Activated CD4-positive, alpha-beta T cell treated with anti-CD3 and anti-CD28 coated beads, Interleukin-2, amount 10 ng/mL, durations not matched to agents 7 days and 5 days (primary cell): Measurements from ENCODE around the gene MCTP1. TPM values are rescaled to one million over a fixed set of nuclear protein-coding genes. Genes with fewer than 3 reads are reported as not detected.
"Not testable (repeated sequence)": the region's sequence is repeated elsewhere in the genome, so short reads cannot be mapped to it uniquely, and the experiment has no call there.

Source experiments
- CTCF ChIA-PET: fragments of 350-600 bp; sonication (Branson Sonifier 250); formaldehyde crosslinking; loops from one replicate; lab custom pipeline; 2021; ENCODE audit warnings: antibody characterized with exemption; lab: Charles Lee
- POLR2A ChIA-PET: fragments of 350-600 bp; sonication (Branson Sonifier 250); formaldehyde crosslinking; loops from one replicate; lab custom pipeline; 2021; ENCODE audit warnings: antibody characterized with exemption; lab: Charles Lee
- DNase-seq: peaks from one replicate; pipeline ENCODE4 v3.0.0-alpha.2; 2020
- H3K27ac Mint-ChIP-seq: one replicate; pipeline ENCODE4 v1.8.0; 2021; ENCODE audit warnings: mild to moderate bottlenecking, moderate library complexity, mixed read lengths
- H3K27me3 Mint-ChIP-seq: one replicate; pipeline ENCODE4 v1.8.0; 2021; ENCODE audit warnings: mixed read lengths
- H3K36me3 Mint-ChIP-seq: one replicate; pipeline ENCODE4 v1.8.0; 2021; ENCODE audit warnings: low read depth, mixed read lengths
- H3K4me1 Mint-ChIP-seq: one replicate; pipeline ENCODE4 v1.8.0; 2021; ENCODE audit warnings: mixed read lengths
- H3K4me3 Mint-ChIP-seq: one replicate; pipeline ENCODE4 v1.8.0; 2021; ENCODE audit warnings: mild to moderate bottlenecking, moderate library complexity, mixed read lengths
- H3K9me3 Mint-ChIP-seq: one replicate; pipeline ENCODE4 v1.8.0; 2021; ENCODE audit warnings: mixed read lengths
- total RNA-seq, 2 experiments: library from RNA; stranded (reverse); gene quantifications; one replicate each; pipeline ENCODE4 v1.2.3, GENCODE V29; 2021

Gene MCTP1
- total RNA-seq, 2 experiments from 2014 or later, result 0.08 TPM; not detected in 1

GRCh38 chr5:95216136-95216955, 68.5 kb downstream of the MCTP1 start:
- POLR2A ChIA-PET, result no interaction called here
- no peak for DNase-seq
- Mint-ChIP-seq H3K27ac (no peak overlapping the region), H3K9me3 (peaks cover 5% of the 10 kb centered on the region), H3K27me3 (no peaks in the 10 kb centered on the region), H3K4me3 (no peak overlapping the region), H3K4me1 (no peaks in the 10 kb centered on the region), H3K36me3 (no peaks in the 10 kb centered on the region)
- CTCF ChIA-PET, result no interaction called here

- H3K27ac Mint-ChIP-seq, H3K27me3 Mint-ChIP-seq, H3K9me3 Mint-ChIP-seq, CTCF ChIA-PET, DNase-seq, H3K4me3 Mint-ChIP-seq, POLR2A ChIA-PET, H3K36me3 Mint-ChIP-seq, H3K4me1 Mint-ChIP-seq: not testable (repeated sequence)
These were observed 77.1 kb downstream of the MCTP1 start for GRCh38 chr5:95207811-95208210.

GRCh38 chr5:95194856-95195255, 90.0 kb downstream of the MCTP1 start:
- ChIA-PET POLR2A (no interaction called here), CTCF (no interaction called here)
- DNase-seq, result no peak
- Mint-ChIP-seq H3K4me1 (peaks cover 2% of the 10 kb centered on the region), H3K9me3 (no peaks in the 10 kb centered on the region), H3K27me3 (peaks cover 3% of the 10 kb centered on the region), H3K36me3 (no peaks in the 10 kb centered on the region), H3K27ac (no peak overlapping the region), H3K4me3 (no peak overlapping the region)

GRCh38 chr5:95191330-95191729, 93.6 kb downstream of the MCTP1 start:
- Mint-ChIP-seq H3K4me3 (no peak overlapping the region), H3K9me3 (no peaks in the 10 kb centered on the region), H3K27me3 (peaks cover 5% of the 10 kb centered on the region), H3K36me3 (no peaks in the 10 kb centered on the region), H3K27ac (no peak overlapping the region), H3K4me1 (peaks cover 2% of the 10 kb centered on the region)
- ChIA-PET POLR2A (interaction anchor here (0.7 kb wide), 1 partner anchor 222 kb away, joined by 3 read pairs; no protein-coding TSS in a partner anchor), CTCF (no interaction called here)
- DNase-seq, result no peak

GRCh38 chr5:95184924-95185323, 100.0 kb downstream of the MCTP1 start:
- H3K36me3 Mint-ChIP-seq, result no peaks in the 10 kb centered on the region
- ChIA-PET CTCF (no interaction called here), POLR2A (no interaction called here)

GRCh38 chr5:95181644-95182043, 103.2 kb downstream of the MCTP1 start:
- DNase-seq, result no peak
- Mint-ChIP-seq H3K9me3 (no peaks in the 10 kb centered on the region), H3K27ac (no peak overlapping the region), H3K4me3 (no peak overlapping the region), H3K4me1 (no peaks in the 10 kb centered on the region), H3K36me3 (no peaks in the 10 kb centered on the region), H3K27me3 (peaks cover 4% of the 10 kb centered on the region)
- POLR2A ChIA-PET, result no interaction called here
- CTCF ChIA-PET, result no interaction called here

More at GRCh38 chr5:95184924-95185323, 100.0 kb downstream of the MCTP1 start:
- Mint-ChIP-seq H3K4me1 (no peaks in the 10 kb centered on the region), H3K27me3 (peaks cover 4% of the 10 kb centered on the region), H3K9me3 (no peaks in the 10 kb centered on the region), H3K27ac (no peak overlapping the region), H3K4me3 (no peak overlapping the region)
- DNase-seq, result no peak

GRCh38 chr5:95178046-95178651, 106.7 kb downstream of the MCTP1 start:
- Mint-ChIP-seq H3K36me3 (no peaks in the 10 kb centered on the region), H3K9me3 (no peaks in the 10 kb centered on the region), H3K27ac (no peak overlapping the region), H3K4me3 (no peak overlapping the region), H3K27me3 (peaks cover 4% of the 10 kb centered on the region), H3K4me1 (no peaks in the 10 kb centered on the region)
- CTCF ChIA-PET, result no interaction called here
- no peak for DNase-seq
- POLR2A ChIA-PET, result no interaction called here

- H3K9me3 Mint-ChIP-seq, result no peaks in the 10 kb centered on the region
- DNase-seq, result no peak
- H3K4me1 Mint-ChIP-seq, result no peaks in the 10 kb centered on the region
- ChIA-PET CTCF (no interaction called here), POLR2A (no interaction called here)
- H3K4me3 Mint-ChIP-seq, result no peak overlapping the region
- H3K27ac Mint-ChIP-seq, result no peak overlapping the region
- peaks cover 4% of the 10 kb centered on the region for H3K27me3 Mint-ChIP-seq
- no peaks in the 10 kb centered on the region for H3K36me3 Mint-ChIP-seq
These were observed 107.4 kb downstream of the MCTP1 start for GRCh38 chr5:95177456-95177855.

GRCh38 chr5:95175106-95175505, 109.8 kb downstream of the MCTP1 start:
- Mint-ChIP-seq H3K9me3 (no peaks in the 10 kb centered on the region), H3K4me3 (no peak overlapping the region), H3K27ac (no peak overlapping the region), H3K4me1 (no peaks in the 10 kb centered on the region), H3K27me3 (peaks cover 2% of the 10 kb centered on the region), H3K36me3 (no peaks in the 10 kb centered on the region)
- ChIA-PET POLR2A (no interaction called here), CTCF (no interaction called here)
- DNase-seq, result no peak

GRCh38 chr5:95172659-95173058, 112.2 kb downstream of the MCTP1 start:
- no peak overlapping the region for H3K4me3 Mint-ChIP-seq
- H3K36me3 Mint-ChIP-seq, result no peaks in the 10 kb centered on the region
- H3K27ac Mint-ChIP-seq, result no peak overlapping the region
- no peaks in the 10 kb centered on the region for H3K9me3 Mint-ChIP-seq
- DNase-seq, result no peak
- no peaks in the 10 kb centered on the region for H3K27me3 Mint-ChIP-seq
- H3K4me1 Mint-ChIP-seq, result no peaks in the 10 kb centered on the region
- ChIA-PET CTCF (no interaction called here), POLR2A (no interaction called here)

GRCh38 chr5:95164861-95165260, 120.0 kb downstream of the MCTP1 start:
- peaks cover 3% of the 10 kb centered on the region for H3K27me3 Mint-ChIP-seq
- H3K27ac Mint-ChIP-seq, result no peak overlapping the region
- H3K36me3 Mint-ChIP-seq, result no peaks in the 10 kb centered on the region
- ChIA-PET POLR2A (no interaction called here), CTCF (no interaction called here)
- no peak for DNase-seq
- H3K9me3 Mint-ChIP-seq, result no peaks in the 10 kb centered on the region
- H3K4me3 Mint-ChIP-seq, result no peak overlapping the region
- no peaks in the 10 kb centered on the region for H3K4me1 Mint-ChIP-seq

GRCh38 chr5:95163079-95163478, 121.8 kb downstream of the MCTP1 start:
- CTCF ChIA-PET, result no interaction called here
- H3K27me3 Mint-ChIP-seq, result peaks cover 4% of the 10 kb centered on the region
- DNase-seq, result no peak
- POLR2A ChIA-PET, result no interaction called here
- H3K4me3 Mint-ChIP-seq, result no peak overlapping the region
- H3K4me1 Mint-ChIP-seq, result no peaks in the 10 kb centered on the region
- H3K36me3 Mint-ChIP-seq, result no peaks in the 10 kb centered on the region
- no peak overlapping the region for H3K27ac Mint-ChIP-seq
- no peaks in the 10 kb centered on the region for H3K9me3 Mint-ChIP-seq

- H3K9me3 Mint-ChIP-seq, result no peaks in the 10 kb centered on the region
- no peak for DNase-seq
- ChIA-PET POLR2A (no interaction called here), CTCF (no interaction called here)
- H3K4me1 Mint-ChIP-seq, result no peaks in the 10 kb centered on the region
- peaks cover 4% of the 10 kb centered on the region for H3K27me3 Mint-ChIP-seq
- H3K4me3 Mint-ChIP-seq, result no peak overlapping the region
- H3K36me3 Mint-ChIP-seq, result no peaks in the 10 kb centered on the region
- H3K27ac Mint-ChIP-seq, result no peak overlapping the region
These were observed 122.5 kb downstream of the MCTP1 start for GRCh38 chr5:95162231-95162992.
